ENCODE results near the gene PGK2.
"Not testable (repeated sequence)": the region's sequence is repeated elsewhere in the genome, so short reads cannot be mapped to it uniquely, and the experiment has no call there.

DNA sequence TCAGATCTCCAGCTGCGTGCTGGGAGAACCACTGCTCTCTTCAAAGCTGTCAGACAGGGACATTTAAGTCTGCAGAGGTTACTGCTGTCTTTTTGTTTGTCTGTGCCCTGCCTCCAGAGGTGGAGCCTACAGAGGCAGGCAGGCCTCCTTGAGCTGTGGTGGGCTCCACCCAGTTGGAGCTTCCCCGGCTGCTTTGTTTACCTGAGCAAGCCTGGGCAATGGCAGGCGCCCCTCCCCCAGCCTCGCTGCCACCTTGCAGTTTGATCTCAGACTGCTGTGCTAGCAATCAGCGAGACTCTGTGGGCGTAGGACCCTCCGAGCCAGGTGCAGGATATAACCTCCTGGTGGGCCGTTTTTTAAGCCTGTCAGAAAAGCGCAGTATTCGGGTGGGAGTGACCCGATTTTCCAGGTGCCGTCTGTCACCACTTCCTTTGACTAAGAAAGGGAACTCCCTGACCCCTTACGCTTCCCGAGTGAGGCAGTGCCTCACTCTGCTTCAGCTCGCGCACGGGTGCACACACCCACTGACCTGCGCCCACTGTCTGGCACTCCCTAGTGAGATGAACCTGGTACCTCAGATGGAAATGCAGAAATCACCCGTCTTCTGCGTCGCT is 9.9 kb upstream of the PGK2 start:
- not testable (repeated sequence) for TF ChIP-seq POLR2A (IDR thresholded peaks at IDR 0.05; ENCODE audit: low read depth, low read length); POLR2AphosphoS5 (IDR thresholded peaks at IDR 0.05; ENCODE audit: low read depth, low read length); POU2F2 (IDR thresholded peaks at IDR 0.05; ENCODE audit: low read depth, low read length); PAX5 (IDR thresholded peaks at IDR 0.05; ENCODE audit: insufficient read depth, low read length, severe bottlenecking); TAF1 (IDR thresholded peaks at IDR 0.05; ENCODE audit: low read depth, low read length); SPI1 (IDR thresholded peaks at IDR 0.05; ENCODE audit: low read depth, low read length)
